Prostate gland (tissue), 2 donors: ENCODE measurements around the gene GPR55.

Experiments
- POLR2A ChIP-seq: fragments of 450-650 bp; IDR thresholded peaks from one replicate; pipeline ENCODE4 v1.6.1; 2016; ENCODE audit warnings: antibody characterized with exemption, mild to moderate bottlenecking
- POLR2AphosphoS5 ChIP-seq: sonication (generic); formaldehyde crosslinking; IDR thresholded peaks from one replicate; pipeline ENCODE4 v1.6.1; 2017; ENCODE audit warnings: antibody characterized with exemption
- TF ChIP-seq, protein P1 (sequence below), 4 experiments: fragments of 200-600 bp in 2 of 4; fragments of 450-650 bp in 2 of 4; sonication (generic) in 2 of 4; IDR thresholded peaks; 1 replicate in 3 of 4; 2 replicates in 1 of 4; pipeline ENCODE4 v1.5.1; 2016 to 2019; ENCODE audit warnings: antibody characterized with exemption in 4 of 4, mild to moderate bottlenecking in 2 of 4, moderate library complexity in 2 of 4

GRCh38 chr2:230866756-230867523, 58.1 kb downstream of the GPR55 start:
- TF ChIP-seq POLR2A (no peak), POLR2AphosphoS5 (no peak)
- TF ChIP-seq, protein P1, sequence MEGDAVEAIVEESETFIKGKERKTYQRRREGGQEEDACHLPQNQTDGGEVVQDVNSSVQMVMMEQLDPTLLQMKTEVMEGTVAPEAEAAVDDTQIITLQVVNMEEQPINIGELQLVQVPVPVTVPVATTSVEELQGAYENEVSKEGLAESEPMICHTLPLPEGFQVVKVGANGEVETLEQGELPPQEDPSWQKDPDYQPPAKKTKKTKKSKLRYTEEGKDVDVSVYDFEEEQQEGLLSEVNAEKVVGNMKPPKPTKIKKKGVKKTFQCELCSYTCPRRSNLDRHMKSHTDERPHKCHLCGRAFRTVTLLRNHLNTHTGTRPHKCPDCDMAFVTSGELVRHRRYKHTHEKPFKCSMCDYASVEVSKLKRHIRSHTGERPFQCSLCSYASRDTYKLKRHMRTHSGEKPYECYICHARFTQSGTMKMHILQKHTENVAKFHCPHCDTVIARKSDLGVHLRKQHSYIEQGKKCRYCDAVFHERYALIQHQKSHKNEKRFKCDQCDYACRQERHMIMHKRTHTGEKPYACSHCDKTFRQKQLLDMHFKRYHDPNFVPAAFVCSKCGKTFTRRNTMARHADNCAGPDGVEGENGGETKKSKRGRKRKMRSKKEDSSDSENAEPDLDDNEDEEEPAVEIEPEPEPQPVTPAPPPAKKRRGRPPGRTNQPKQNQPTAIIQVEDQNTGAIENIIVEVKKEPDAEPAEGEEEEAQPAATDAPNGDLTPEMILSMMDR (IDR thresholded peaks at IDR 0.05), result no peak
